HG03558 (cell line): ENCODE measurements around the gene KIFC1.
A peak's percentile ranks its signal among the peaks of the same experiment; 100 is the strongest.
"Not testable (repeated sequence)": the region's sequence is repeated elsewhere in the genome, so short reads cannot be mapped to it uniquely, and the experiment has no call there.

Experiments
- ATAC-seq: cut with Tn5 transposase; IDR thresholded peaks from one replicate; pipeline ENCODE4 v1.9.1; 2021; ENCODE audit warnings: moderate number of reproducible peaks; ENCODE audit not compliant: unreplicated experiment; ENCODE audit errors: extremely low read depth

The KIFC1 gene, protein sequence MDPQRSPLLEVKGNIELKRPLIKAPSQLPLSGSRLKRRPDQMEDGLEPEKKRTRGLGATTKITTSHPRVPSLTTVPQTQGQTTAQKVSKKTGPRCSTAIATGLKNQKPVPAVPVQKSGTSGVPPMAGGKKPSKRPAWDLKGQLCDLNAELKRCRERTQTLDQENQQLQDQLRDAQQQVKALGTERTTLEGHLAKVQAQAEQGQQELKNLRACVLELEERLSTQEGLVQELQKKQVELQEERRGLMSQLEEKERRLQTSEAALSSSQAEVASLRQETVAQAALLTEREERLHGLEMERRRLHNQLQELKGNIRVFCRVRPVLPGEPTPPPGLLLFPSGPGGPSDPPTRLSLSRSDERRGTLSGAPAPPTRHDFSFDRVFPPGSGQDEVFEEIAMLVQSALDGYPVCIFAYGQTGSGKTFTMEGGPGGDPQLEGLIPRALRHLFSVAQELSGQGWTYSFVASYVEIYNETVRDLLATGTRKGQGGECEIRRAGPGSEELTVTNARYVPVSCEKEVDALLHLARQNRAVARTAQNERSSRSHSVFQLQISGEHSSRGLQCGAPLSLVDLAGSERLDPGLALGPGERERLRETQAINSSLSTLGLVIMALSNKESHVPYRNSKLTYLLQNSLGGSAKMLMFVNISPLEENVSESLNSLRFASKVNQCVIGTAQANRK

DNA sequence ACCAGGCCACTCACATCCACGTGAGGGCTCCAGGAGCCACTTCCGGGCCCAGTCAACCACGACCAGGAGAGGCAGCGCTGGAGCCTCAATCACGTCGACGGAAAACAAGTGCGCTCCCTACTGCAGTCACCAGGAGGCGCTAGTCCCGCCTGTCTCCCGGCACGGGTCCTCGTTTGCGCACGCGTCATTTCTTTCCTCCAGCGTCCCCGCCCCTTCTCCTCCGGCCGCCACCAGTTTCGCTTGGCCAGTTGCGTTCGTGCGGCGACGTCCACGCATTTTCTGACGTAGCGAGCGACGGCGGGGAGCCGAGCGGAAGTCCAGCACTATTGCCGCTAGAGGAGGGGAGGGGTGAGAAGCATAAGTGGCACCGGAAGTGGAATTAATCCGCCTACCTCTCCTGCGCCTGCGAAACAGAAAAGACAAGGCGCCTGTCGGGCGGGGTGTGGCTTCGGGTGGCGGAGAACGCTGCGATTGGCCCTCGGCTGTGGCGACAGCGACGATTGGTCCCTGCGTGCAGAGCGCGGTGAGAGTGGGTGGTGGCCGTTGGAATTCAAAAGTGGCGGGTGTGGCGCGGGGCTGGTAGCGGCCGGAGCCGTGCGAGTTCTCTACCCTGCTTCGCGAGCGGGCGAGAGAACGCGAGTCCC, at the start of gene KIFC1:
KIFC1 (plus strand) TSS at position 546 of the 644 bp plus-strand sequence. CDS start 163 bp downstream, outside the sequence.
- ATAC-seq, result peak; percentile 58

DNA sequence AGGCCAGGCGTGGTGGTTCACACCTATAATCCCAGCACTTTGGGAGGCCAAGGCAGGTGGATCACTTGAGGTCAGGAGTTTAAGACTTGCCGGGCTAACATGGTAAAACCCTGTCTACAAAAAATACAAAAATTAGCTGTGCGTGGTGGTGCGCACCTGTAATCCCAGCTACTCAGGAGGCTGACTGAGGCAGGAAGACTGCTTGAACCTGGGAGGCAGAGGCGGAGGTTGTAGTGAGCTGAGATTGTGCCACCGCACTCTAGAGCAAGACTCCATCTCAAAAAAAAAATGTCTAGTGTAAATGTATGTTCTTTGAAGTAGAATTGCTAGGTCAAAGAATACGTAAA, 48.0 kb upstream of the KIFC1 start:
- ATAC-seq, result not testable (repeated sequence)

DNA sequence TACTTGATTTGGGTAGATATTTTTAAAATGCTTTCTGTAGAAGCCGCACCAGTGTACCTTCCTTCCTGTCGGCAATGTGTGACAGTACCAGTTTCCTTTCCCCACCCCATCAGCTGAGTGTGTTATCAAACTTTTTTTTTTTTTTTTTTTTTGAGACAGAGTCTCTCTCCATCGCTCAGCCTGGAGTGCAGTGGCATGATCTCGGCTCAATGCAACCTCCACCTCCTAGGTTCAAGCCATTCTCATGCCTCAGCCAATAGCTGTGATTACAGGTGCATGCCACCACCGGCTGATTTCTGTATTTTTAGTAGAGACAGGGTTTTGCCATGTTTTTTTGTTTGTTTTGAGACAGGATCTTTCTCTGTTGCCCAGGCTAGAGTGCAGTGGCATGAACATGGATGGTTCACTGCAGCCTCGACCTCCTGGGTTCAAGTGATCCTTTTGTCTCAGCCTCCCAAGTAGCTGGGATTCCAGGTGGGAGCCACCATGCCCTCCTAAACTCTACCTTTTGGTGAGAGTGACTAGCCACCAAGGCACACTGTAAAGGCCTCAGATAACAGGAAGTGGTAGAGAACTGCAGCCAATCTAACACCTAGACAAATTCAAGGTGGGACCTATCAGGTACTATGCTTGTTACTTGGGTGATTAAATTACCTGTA, 47.5 kb upstream of the KIFC1 start:
- no peak for ATAC-seq

DNA sequence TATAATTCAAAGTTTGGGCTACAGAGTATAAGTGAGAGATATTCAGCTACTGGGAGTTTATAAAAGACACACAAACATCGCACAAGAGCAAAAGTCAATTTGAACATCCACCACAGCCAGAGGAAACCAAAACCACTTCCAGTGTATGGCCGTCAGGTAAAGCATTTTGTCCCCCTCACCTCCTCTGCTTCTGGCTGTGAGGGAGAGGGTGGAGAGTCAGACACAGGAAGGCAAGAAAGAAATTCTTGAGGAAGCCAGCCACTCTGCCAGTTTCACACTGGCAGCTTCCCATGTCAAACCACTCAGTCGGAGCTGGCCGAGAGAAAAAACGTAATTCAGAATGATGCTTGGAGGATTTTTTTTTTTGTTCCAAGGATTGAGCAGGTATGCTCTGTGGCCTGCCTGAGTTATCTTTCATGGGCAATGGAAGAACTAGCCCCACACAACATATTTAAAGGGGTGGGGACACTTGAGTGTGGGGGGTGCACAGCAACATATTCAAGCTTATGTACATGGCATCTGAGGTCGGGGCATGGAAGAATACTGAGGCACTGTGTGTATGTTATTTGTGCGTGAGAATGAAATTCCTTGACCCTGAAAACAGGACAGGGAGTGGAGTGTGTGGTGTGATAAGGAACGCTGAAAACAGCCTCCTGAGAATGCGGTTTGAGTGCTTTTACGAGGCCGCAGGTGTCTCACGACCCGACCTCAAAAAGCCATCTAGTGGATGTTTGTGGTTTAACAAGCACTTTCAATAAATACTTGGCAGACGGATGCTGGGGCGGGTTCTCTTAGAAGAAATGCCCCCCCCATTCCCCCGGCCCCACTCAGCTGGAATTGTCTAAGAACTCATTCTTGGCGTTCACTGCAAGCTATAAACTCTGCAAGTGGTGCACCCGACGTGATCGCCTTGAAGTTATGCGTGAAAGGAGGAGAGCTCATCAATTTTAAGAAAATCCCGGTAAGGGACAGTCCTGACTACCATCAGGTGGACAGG, 46.6 kb upstream of the KIFC1 start:
- no peak for ATAC-seq

DNA sequence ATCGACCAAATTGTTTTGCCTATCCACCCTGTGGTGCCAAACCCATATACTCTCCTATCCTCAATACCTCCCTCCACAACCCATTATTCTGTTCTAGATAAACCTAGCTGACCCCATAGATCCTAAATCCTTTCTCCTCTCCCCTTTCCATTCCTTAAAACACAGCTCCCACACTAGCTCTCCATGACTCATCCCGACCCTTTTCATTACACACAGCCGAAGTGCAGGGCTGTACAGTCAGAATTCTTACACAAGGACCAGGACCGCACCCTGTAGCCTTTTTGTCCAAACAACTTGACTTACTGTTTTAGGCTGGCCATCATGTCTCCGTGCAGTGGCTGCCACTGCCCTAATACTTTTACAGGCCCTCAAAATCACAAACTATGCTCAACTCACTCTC, 44.7 kb upstream of the KIFC1 start:
- not testable (repeated sequence) for ATAC-seq

DNA sequence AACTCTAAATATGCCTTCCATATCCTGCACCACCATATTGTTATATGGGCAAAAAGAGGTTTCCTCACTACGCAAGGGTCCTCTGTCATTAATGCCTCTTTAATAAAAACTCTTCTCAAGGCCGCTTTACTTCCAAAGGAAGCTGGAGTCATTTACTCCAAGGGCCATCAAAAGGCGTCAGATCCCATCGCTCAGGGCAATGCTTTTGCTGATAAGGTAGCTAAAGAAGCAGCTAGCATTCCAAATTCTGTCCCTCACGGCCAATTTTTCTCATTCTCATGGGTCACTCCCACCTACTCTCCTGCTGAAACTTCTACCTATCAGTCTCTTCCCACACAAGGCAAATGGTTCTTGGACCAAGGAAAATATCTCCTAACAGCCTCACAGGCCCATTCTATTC, 43.8 kb upstream of the KIFC1 start:
- ATAC-seq, result no peak

DNA sequence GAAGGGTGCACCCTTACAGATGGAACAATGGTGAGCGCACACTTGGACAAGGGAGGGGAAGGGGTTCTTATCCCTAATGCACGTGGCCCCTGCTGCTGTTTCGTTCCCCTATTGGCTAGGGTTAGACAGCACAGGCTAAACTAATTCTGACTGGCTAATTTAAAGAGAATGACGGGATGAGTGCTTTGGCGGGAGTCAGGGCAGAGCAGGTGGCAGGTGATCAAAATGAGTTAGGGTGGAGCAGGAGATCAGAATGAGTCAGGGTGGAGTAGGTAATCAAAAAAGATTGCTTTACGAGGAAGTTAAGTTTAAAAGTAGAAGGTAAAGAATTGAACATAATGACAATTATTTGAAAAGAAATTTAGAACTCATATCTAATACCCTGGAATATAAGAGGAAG, 35.8 kb upstream of the KIFC1 start:
- ATAC-seq, result not testable (repeated sequence)

DNA sequence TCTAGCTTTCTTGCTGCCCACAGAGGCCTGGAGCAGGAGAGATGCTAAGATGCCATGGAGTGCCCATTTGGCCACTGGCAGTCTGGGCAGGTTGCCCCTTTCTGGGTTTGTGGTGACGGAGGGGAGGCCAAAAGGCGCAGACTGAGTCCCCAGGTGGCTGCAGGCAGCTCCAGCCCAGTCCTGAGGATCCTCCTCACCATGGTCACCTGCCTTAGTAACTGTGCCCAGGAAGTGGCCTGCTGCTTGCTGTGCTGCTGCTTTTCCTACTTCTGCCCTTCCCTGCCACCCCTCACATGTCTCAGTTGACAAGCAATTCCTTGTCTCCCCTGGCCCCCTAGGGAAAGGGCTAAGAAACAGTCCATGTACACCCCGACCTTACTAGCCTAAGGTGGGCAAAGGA, 35.3 kb upstream of the KIFC1 start:
- no peak for ATAC-seq

DNA sequence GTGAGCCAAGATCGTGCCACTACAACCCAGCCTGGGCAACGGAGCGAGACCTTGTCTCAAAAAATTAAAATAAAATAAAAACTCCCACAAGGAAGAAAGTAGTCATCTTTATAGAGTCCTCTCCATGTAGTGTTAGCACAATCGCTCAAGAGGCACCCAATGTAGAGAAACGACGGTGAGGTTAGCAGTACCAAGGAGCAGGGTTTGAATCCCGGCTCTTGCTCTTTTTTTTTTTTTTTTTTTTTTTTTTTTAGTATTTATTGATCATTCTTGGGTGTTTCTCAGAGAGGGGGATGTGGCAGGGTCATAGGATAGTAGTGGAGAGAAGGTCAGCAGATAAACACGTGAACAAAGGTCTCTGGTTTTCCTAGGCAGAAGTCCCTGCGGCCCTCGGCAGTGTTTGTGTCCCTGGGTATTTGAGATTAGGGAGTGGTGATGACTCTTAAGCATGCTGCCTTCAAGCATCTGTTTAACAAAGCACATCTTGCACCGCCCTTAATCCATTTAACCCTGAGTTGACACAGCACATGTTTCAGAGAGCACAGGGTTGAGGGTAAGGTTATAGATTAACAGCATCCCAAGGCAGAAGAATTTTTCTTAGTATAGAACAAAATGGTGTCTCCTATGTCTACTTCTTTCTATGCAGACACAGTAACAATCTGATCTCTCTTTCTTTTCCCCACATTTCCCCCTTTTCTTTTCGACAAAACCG, 34.3 kb upstream of the KIFC1 start:
- ATAC-seq, result not testable (repeated sequence)

DNA sequence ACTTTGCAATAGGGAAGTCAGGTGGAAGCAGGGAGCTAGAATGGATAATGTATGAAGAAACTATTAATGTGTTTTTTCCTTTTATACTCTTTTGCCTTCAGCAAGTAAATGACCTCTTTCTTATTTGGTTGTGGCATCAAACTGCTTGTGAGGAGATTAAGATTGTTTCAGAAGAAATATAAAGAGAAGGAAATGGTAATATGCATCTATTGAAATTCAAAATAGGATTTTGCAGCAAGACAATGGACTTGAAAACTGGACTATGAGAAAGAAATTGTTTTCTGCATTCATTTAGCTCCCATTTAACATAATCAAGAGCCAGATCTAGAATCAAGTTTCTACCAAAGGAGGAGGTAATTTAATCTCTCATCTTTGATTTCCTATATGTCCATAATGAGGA, 32.3 kb upstream of the KIFC1 start:
- ATAC-seq, result no peak

DNA sequence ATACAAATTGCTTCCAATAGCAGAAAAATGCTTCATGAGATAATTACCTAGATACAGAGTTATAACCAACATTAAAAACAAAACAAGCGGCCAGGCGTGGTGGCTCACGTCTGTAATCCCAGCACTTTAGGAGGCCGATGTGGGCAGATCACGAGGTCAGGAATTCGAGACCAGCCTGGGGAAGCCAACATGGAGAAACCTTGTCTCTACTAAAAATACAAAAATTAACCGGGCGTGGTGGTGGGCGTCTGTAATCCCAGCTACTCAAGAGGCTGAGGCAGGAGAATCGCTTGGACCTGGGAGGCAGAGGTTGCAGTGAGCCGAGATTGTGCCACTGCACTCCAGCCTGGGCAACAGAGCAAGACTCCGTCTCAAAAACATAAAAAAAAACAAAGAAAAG, 28.1 kb upstream of the KIFC1 start:
- not testable (repeated sequence) for ATAC-seq

DNA sequence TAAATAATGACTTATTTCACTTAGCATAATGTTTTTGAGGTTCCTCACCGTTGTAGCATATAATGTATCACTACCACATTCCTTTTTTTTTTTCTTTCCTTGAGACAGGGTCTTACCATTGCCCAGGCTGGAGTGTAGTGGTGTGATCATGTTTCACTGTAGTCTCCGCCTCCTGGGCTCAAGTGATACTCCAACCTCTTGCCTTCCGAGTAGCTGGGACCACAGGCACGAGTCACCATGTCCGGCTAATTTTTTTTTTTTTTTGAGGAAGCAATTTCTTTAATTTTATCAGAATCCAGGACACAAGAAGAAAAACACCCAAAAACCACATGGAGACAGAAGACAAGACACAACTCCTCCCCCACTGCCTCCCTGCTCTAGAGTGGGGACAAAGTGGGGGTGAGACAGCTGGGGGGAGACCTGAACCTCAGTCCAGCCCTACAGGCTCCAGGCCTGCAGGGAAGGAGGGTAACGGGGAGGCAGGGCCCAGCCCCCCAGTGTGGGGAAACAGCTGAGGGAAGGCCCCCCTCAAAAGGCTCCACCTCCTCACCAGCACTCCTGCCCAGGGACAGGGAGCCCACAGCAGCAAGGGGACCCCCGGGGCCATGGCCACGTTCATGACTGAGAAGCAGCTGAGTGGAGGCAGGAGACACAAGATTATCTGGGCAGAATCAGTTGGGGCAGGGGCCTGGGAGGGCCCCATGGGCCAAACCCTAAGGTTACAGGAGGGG, 27.0 kb upstream of the KIFC1 start:
- not testable (repeated sequence) for ATAC-seq

DNA sequence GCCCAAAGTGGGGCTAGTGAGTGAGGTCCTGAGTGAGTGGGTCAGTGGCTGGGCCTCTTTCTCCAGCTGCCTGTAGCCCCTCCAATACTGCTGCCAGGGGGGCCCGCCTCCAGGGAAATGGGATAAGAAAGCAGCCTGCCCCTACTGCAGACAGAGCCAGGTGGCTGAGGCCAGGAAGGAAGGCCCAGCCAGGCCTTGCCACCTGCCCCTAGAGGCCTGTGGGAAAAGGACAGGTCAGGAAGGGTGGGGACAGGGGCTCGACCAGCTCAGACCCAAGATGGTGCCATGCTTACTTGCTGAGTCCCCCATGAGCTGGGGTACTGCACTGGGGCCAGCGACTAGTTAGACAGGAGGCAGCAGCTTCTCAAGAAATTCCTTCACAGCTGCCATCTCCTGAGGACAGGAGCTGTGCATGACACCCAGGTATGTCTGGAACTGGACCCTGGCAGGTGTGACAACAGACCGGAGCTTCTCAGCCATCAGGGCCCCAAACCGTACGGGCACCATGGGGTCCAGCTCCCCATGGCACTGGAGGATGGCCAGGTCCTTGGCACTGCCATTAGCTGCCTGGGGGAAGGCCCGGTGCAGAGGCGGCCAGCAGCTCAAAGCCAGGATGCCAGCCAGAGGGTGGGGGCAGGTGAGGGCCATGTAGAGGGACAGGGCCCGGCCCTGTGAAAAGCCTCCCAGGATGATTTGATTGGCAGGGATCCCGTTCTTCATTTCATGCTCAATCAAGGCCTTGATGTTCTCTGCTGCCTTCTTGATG, 26.2 kb upstream of the KIFC1 start:
- not testable (repeated sequence) for ATAC-seq

DNA sequence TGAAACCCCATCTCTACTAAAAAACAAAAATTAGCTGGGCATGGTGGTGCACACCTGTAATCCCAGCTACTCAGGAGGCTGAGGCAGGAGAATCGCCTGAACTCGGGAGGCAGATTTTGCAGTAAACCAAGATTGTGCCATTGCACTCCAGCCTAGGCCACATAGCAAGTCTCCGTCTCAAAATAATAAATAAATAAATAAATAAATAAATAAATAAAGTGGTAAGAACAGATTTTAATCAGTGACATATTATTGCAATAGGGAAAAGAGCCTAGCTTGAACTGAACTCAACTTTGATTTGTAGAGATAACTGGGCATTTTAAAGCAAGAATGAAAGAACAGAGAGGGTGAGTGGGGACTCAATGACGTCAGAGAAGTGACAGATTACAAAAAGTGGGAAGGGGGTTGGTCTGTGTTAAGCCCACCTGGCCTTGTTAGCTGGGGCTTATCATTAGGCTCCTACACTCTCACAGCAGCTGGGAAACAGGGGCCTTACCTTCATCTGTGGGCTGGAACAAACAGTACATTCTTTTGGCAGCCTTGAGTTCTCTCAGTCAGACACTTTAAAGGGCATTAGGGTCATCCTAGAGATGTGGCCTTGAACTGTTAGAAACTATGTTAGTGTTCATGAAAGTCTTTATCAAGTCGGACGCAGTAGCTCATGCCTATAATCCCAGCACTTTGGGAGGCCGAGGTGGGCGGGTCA, 24.5 kb upstream of the KIFC1 start:
- no peak for ATAC-seq

DNA sequence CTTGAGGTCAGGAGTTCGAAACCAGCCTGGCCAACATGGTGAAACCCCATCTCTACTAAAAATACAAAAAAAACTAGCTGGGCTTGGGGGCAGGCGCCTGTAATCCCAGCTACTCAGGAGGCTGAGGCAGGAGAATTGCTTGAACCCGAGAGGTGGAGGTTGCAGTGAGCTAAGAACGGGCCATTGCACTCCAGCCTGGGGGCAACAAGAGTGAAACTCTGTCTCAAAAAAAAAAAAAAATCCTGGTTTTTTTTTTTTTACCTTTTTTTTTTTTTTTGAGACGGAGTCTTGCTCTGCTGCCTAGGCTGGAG, 24.0 kb upstream of the KIFC1 start:
- ATAC-seq, result not testable (repeated sequence)

DNA sequence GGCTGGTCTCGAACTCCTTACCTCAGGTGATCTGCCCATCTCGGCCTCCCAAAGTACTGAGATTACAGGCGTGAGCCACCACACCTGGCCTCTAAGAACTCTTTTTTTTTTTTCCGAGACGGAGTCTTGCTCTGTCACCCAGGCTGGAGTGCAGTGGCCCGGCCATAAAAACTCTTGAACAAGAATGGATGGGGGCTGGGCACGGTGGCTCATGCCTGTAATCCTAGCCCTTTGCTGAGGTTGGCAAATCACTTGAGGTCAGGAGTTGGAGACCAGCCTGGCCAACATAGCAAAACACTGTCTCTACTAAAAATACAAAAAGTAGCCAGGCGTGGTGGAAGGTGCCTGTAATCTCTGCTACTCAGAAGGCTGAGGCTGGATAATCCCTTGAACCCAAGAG, 19.7 kb upstream of the KIFC1 start:
- ATAC-seq, result not testable (repeated sequence)

DNA sequence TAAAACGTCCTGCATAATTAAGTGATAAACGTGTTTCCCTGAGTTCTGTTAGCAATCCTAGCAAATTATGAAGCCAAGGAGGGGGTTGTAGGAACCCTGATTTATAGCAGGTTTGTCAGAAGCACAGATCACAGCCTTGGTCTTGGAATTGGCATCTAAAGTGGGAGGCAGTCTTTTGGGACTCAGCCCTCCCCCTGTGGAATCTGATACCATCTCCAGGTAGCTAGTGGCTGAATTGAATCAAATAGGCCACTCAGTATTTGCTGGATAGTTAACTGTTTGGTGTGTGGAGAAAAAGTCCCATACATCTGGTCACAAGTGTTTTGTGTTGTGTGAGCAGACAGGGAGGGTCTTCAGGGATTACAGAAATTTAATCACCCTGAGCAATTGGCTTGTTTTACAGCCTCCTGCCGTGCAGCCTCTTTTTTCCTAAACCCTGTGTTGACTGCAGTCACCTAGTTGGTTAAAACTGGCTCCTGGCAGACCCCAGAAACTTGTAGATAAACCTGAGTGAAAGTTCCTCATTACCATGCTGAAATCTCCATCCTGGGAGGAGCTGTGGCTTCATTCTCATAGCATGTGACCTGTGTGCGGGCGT, 19.0 kb upstream of the KIFC1 start:
- no peak for ATAC-seq
